Uterus (tissue), 2 donors: ENCODE measurements around the gene OASL.

Experiments
- POLR2A ChIP-seq, 2 donors: fragments of 450-650 bp; IDR thresholded peaks; one replicate each; pipeline ENCODE4 v1.6.1; 2016; ENCODE audit warnings: antibody characterized with exemption in 2 of 2, mild to moderate bottlenecking in 1 of 2, moderate library complexity in 1 of 2
- TF ChIP-seq, protein P1 (sequence below), 4 experiments: fragments of 200-600 bp in 2 of 4; fragments of 450-650 bp in 2 of 4; sonication (generic) in 2 of 4; IDR thresholded peaks; one replicate each; pipeline ENCODE4 v1.5.1; 2016 to 2019; ENCODE audit warnings: antibody characterized with exemption in 4 of 4, mild to moderate bottlenecking in 2 of 4, moderate library complexity in 1 of 4

DNA sequence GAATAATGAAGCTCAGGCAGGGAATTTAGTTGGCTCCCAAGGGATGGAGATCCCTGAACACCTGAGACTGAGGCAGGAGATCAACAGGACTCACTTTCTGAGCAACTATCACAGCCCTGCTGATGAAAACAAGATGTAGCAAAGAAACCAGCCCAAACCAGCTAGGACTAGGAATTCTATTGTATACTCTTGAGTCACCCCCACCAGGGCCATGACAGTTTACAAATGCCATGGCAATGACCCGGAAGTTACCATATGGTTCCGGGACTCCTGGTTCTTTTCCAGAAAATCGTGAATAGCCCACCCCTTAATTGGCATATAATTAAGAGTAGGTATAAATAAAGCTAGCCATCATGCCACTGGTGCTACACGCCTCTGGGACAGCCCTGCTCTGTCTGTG, 46.0 kb upstream of the OASL start:
- TF ChIP-seq, protein P1, sequence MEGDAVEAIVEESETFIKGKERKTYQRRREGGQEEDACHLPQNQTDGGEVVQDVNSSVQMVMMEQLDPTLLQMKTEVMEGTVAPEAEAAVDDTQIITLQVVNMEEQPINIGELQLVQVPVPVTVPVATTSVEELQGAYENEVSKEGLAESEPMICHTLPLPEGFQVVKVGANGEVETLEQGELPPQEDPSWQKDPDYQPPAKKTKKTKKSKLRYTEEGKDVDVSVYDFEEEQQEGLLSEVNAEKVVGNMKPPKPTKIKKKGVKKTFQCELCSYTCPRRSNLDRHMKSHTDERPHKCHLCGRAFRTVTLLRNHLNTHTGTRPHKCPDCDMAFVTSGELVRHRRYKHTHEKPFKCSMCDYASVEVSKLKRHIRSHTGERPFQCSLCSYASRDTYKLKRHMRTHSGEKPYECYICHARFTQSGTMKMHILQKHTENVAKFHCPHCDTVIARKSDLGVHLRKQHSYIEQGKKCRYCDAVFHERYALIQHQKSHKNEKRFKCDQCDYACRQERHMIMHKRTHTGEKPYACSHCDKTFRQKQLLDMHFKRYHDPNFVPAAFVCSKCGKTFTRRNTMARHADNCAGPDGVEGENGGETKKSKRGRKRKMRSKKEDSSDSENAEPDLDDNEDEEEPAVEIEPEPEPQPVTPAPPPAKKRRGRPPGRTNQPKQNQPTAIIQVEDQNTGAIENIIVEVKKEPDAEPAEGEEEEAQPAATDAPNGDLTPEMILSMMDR (IDR thresholded peaks at IDR 0.05), result no peak
- TF ChIP-seq POLR2A (IDR thresholded peaks at IDR 0.05), result no peak
